ENCODE data around the gene HOMER3.

DNA sequence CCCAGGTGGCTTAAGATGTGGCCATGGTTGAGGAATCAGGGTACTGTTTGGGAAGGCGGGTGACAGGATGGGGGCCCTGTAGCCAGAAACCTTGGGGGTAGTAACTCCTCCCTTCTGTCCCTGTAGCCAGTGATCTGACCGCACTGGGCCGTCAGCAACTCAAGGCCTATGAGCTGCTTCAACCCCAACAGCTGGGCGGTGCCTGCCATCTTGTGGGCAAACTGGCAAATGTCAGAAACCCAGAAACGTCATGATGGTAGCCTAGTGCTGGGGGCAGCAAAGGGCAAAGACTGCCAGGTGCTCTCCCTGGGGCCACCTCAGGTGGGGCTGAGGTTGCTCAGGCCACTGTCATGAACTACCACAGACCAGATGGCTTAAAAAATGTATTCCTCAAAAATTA, 25.4 kb downstream of the HOMER3 start:
- TF ChIP-seq GATA2 (IDR thresholded peaks at IDR 0.05; ENCODE audit: low read depth, low read length) (no peak), GATA3 (IDR thresholded peaks at IDR 0.05; ENCODE audit: low read depth, low read length) (no peak)
